HK-2 (cell line): Measurements from ENCODE around the gene WNT9A.
"Not testable (repeated sequence)": the region's sequence is repeated elsewhere in the genome, so short reads cannot be mapped to it uniquely, and the experiment has no call there.

Source experiments
- DNase-seq: peaks from one replicate; pipeline ENCODE4 v3.0.0-alpha.2; 2018; ENCODE audit not compliant: unreplicated experiment

WNT9A gene

GRCh38 chr1:227947676-227948492, at the start of gene WNT9A:
Gene WNT9A (minus strand): TSS chr1:227947932. CDS start chr1:227947887, 45 bp downstream.
- peak; percentile 42 for DNase-seq

GRCh38 chr1:227996187-227996950, 48.6 kb upstream of the WNT9A start:
- DNase-seq: no peak

- DNase-seq: no peak
Measured at GRCh38 chr1:227994632-227995300, 47.0 kb upstream of the WNT9A start.

GRCh38 chr1:227987181-227987580, 39.4 kb upstream of the WNT9A start:
- no peak for DNase-seq

GRCh38 chr1:227975583-227976283, 28.0 kb upstream of the WNT9A start:
- DNase-seq: not testable (repeated sequence)

- not testable (repeated sequence) for DNase-seq
Measured at GRCh38 chr1:227973724-227974288, 26.1 kb upstream of the WNT9A start.

- not testable (repeated sequence) for DNase-seq
Measured at GRCh38 chr1:227972843-227973374, 25.2 kb upstream of the WNT9A start.

GRCh38 chr1:227972283-227972679, 24.5 kb upstream of the WNT9A start:
- not testable (repeated sequence) for DNase-seq

- not testable (repeated sequence) for DNase-seq
Measured at GRCh38 chr1:227971643-227972282, 24.0 kb upstream of the WNT9A start.

GRCh38 chr1:227971216-227971615, 23.5 kb upstream of the WNT9A start:
- not testable (repeated sequence) for DNase-seq

- DNase-seq: not testable (repeated sequence)
Measured at GRCh38 chr1:227970076-227970995, 22.6 kb upstream of the WNT9A start.

GRCh38 chr1:227967815-227968214, 20.1 kb upstream of the WNT9A start:
- DNase-seq: not testable (repeated sequence)

GRCh38 chr1:227966733-227967132, 19.0 kb upstream of the WNT9A start:
- not testable (repeated sequence) for DNase-seq

- no peak for DNase-seq
Measured at GRCh38 chr1:227961651-227962466, 14.1 kb upstream of the WNT9A start.

GRCh38 chr1:227959325-227959860, 11.7 kb upstream of the WNT9A start:
- no peak for DNase-seq

GRCh38 chr1:227958617-227959324, 11.0 kb upstream of the WNT9A start:
- no peak for DNase-seq

GRCh38 chr1:227955808-227956207, 8.1 kb upstream of the WNT9A start:
- DNase-seq: no peak
